ENCODE data around the gene SEC14L3.
"Not testable (repeated sequence)": the region's sequence is repeated elsewhere in the genome, so short reads cannot be mapped to it uniquely, and the experiment has no call there.

The SEC14L3 gene

GRCh38 chr22:30485362-30485988 is 13.7 kb upstream of the SEC14L3 start:
- FAIRE-seq, result no peak

- no peak for FAIRE-seq
Observed at GRCh38 chr22:30483169-30483568, 11.4 kb upstream of the SEC14L3 start.

- no peak for FAIRE-seq
Observed at GRCh38 chr22:30481711-30482110, 9.9 kb upstream of the SEC14L3 start.

GRCh38 chr22:30479981-30480380 is 8.2 kb upstream of the SEC14L3 start:
- no peak for FAIRE-seq

GRCh38 chr22:30474683-30475424 is 3.0 kb upstream of the SEC14L3 start:
- no peak for FAIRE-seq

- no peak for FAIRE-seq
Observed at GRCh38 chr22:30474121-30474520, 2.3 kb upstream of the SEC14L3 start.

GRCh38 chr22:30472994-30473720 is 1.3 kb upstream of the SEC14L3 start:
- no peak for FAIRE-seq

GRCh38 chr22:30470655-30471054 is 1.2 kb downstream of the SEC14L3 start:
- no peak for FAIRE-seq

GRCh38 chr22:30469165-30469564 is 2.7 kb downstream of the SEC14L3 start:
- FAIRE-seq, result no peak

GRCh38 chr22:30460555-30460954 is 11.3 kb downstream of the SEC14L3 start:
- not testable (repeated sequence) for FAIRE-seq

GRCh38 chr22:30460147-30460546 is 11.7 kb downstream of the SEC14L3 start:
- FAIRE-seq, result no peak

GRCh38 chr22:30459181-30460052 is 12.4 kb downstream of the SEC14L3 start:
- FAIRE-seq, result no peak

GRCh38 chr22:30457981-30458380 is 13.8 kb downstream of the SEC14L3 start:
- FAIRE-seq, result no peak

- FAIRE-seq, result no peak
Observed at GRCh38 chr22:30455075-30455840, 16.6 kb downstream of the SEC14L3 start.

GRCh38 chr22:30453731-30454510 is 17.9 kb downstream of the SEC14L3 start:
- FAIRE-seq, result no peak

GRCh38 chr22:30452861-30453260 is 19.0 kb downstream of the SEC14L3 start:
- FAIRE-seq, result no peak

- not testable (repeated sequence) for FAIRE-seq
Observed at GRCh38 chr22:30451488-30451887, 20.3 kb downstream of the SEC14L3 start.

GRCh38 chr22:30447656-30448055 is 24.2 kb downstream of the SEC14L3 start:
- no peak for FAIRE-seq

GRCh38 chr22:30445438-30446145 is 26.2 kb downstream of the SEC14L3 start:
- no peak for FAIRE-seq

- no peak for FAIRE-seq
Observed at GRCh38 chr22:30444632-30445437, 27.0 kb downstream of the SEC14L3 start.

Measured in endometrium (tissue), 2 donors.